LNCAP (cell line): ENCODE measurements around the gene ANKS6.

ENCODE experiments used
- CTCF ChIP-seq: fragments of 450-650 bp; IDR thresholded peaks from 2 replicates; pipeline ENCODE4 v1.5.1; 2017; ENCODE audit warnings: mild to moderate bottlenecking

ANKS6 gene

DNA sequence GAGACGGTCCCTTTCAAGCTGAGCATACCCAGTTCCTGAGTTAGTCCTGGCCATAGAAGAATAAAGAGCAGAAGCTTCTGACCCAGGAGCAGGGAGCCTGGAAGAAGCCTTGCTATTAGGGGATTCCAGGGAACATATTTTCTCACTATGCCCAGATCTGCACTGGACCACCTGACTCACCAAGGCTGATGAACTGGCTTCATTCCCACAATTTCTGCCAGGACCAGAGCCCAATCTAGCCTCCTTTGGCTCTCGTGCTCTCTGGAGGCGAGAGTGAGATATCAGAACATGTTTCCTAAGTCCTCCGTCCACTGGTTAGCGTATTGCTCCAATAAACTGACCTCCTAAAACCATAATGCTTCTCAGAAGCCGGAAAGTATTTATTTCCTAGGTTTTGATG lies 97.5 kb downstream of the ANKS6 start:
- TF ChIP-seq CTCF, result no peak

DNA sequence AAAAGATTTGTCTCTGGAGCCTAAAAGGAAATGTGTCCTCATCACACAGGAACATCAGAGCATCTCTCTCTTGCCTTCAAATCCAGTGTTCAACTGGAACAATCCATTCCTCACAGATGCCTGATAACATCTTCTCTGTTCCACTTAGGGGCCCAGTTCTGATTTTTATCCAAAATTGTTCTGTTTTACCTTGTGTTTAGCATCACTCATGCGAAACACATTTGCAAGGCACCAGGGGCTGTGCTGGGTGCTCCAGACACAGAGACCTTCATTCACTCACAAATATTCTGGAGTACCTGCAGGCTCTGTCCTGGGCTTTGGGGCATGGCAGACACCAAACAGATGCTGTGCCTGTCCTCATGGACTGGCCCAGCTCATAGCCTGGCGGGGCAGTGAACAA lies 101.4 kb downstream of the ANKS6 start:
- TF ChIP-seq CTCF, result no peak

DNA sequence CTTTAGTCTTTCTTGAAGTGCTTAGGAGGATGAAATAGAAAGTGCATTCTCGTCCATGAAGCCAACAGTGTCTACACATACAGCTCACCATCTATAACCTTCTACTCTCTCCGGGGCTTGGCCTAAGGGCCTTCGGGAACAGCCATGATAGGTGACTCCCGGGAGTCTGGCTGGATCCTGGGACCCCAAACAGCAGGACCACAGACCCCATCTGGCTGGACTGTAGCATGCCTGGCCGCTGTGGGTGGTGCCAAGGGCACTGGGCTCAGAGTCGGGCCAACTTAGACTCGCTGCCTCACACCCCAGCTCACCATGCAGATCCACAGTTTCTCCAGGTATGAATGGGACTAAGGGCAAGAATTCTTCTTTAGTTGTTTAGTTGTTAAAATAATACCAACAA lies 104.0 kb downstream of the ANKS6 start:
- no peak for TF ChIP-seq CTCF

DNA sequence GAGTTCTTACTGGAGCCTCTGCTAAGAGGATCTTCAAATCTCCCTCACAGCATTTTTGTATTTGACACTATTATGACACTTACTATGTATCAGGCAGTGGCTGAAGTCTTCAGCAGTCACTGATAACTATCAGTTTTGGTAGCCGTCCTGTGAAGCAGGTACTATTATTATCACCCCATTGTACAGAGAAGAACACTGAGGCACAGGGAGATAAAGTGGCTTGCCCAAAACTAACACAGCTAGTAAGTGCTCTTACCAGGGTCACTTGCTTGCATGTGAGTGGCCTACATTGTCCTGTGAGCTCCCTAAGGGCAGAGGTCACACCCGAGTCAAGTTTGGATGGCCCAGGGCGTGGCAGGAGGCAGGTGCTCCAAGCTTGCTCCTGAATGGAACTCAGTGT lies 104.5 kb downstream of the ANKS6 start:
- TF ChIP-seq CTCF, result no peak

DNA sequence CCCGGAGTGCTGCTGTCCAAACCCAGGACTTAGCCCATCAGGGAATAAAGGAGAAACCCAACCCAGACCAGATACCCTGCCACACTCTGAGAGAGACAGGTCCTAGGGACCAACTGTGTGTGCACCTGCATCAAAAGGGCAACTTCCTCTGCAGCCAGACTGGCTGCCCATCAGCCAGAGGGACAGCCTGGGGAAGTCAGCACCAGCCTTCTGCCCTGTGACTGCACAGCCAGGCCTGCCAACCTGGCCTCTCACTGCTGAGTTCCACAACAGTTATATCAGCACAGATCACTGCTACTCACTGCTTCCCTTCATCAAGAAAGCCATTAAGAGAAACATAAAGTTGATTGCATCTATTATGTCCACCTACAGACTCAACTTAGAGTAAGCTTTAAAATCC lies 105.7 kb downstream of the ANKS6 start:
- TF ChIP-seq CTCF, result no peak

- TF ChIP-seq CTCF, result no peak
Observed at GRCh38 chr9:98688710-98689495, 107.5 kb downstream of the ANKS6 start.

GRCh38 chr9:98687911-98688310 lies 108.4 kb downstream of the ANKS6 start:
- no peak for TF ChIP-seq CTCF
